Endodermal cell (in vitro differentiated cells): ENCODE data around the gene LGALS7. TPM values are rescaled to one million over a fixed set of nuclear protein-coding genes. Genes with fewer than 3 reads are reported as not detected.

Experiments used
- DNase-seq: peaks from one replicate; pipeline ENCODE4 v3.0.0-alpha.2; 2017
- H3K27ac ChIP-seq: 2 replicates; pipeline ENCODE4 v1.5.1; 2013; ENCODE audit warnings: mild to moderate bottlenecking, low read depth, low read length, moderate library complexity
- H3K27me3 ChIP-seq: 2 replicates; pipeline ENCODE4 v1.6.1; 2013; ENCODE audit warnings: mild to moderate bottlenecking, low read length, moderate library complexity; ENCODE audit not compliant: insufficient read depth, control insufficient read depth, poor library complexity, severe bottlenecking
- H3K36me3 ChIP-seq: 2 replicates; pipeline ENCODE4 v1.7.0; 2013; ENCODE audit warnings: mild to moderate bottlenecking, low read length, moderate library complexity; ENCODE audit not compliant: control insufficient read depth, insufficient read depth
- H3K4me1 ChIP-seq: one replicate; pipeline ENCODE4 v1.7.0; 2013; ENCODE audit warnings: low read length; ENCODE audit not compliant: control insufficient read depth, insufficient read depth
- H3K4me3 ChIP-seq: 2 replicates; pipeline ENCODE4 v1.5.1; 2013; ENCODE audit warnings: mild to moderate bottlenecking, low read length, moderate library complexity
- H3K9ac ChIP-seq: 2 replicates; pipeline ENCODE4 v1.6.1; 2013; ENCODE audit warnings: mild to moderate bottlenecking, low read length, moderate library complexity; ENCODE audit not compliant: poor library complexity, severe bottlenecking; ENCODE audit errors: extremely low read depth
- H3K9me3 ChIP-seq: 2 replicates; pipeline ENCODE4 v1.6.1; 2013; ENCODE audit warnings: mild to moderate bottlenecking, low read length, moderate library complexity; ENCODE audit not compliant: control insufficient read depth
- H3K27ac Mint-ChIP-seq: 2 replicates; pipeline ENCODE4 v1.8.0; 2020; ENCODE audit warnings: mixed read lengths
- H3K27me3 Mint-ChIP-seq: 2 replicates; pipeline ENCODE4 v1.8.0; 2021; ENCODE audit warnings: mild to moderate bottlenecking, mixed read lengths; ENCODE audit not compliant: insufficient read depth
- H3K36me3 Mint-ChIP-seq: 2 replicates; pipeline ENCODE4 v1.8.0; 2020; ENCODE audit warnings: low read depth, mixed read lengths
- H3K4me1 Mint-ChIP-seq: 2 replicates; pipeline ENCODE4 v1.8.0; 2020; ENCODE audit warnings: mixed read lengths
- H3K4me3 Mint-ChIP-seq: 2 replicates; pipeline ENCODE4 v1.8.0; 2020; ENCODE audit warnings: mild to moderate bottlenecking, moderate library complexity, mixed read lengths
- H3K9me3 Mint-ChIP-seq: 2 replicates; pipeline ENCODE4 v1.8.0; 2020; ENCODE audit warnings: mild to moderate bottlenecking, mixed read lengths
- CTCF ChIP-seq: fragments of 200-600 bp; sonication (generic); conservative IDR thresholded peaks from 2 replicates; pipeline ENCODE4 v1.5.0; 2021; ENCODE audit warnings: antibody characterized with exemption, mild to moderate bottlenecking
- whole genome bisulfite sequencing, 2 experiments: methylation state at CpG; one replicate each; pipeline versions ENCODE4 v1.1.5 to v1.1.7; 2013; ENCODE audit warnings: missing lambda C conversion rate in 2 of 2, mixed read lengths in 1 of 2; ENCODE audit not compliant: insufficient coverage in 1 of 2, insufficient read length in 1 of 2; 5-methylcytosine and 5-hydroxymethylcytosine counted together
- total RNA-seq, 2 donors: library from RNA; stranded (reverse); fragmentation: NEBNext Ultra II Directional in 1 of 2; extraction: Animal tissue kit (Norgen Biotek cat#: 25700) in 1 of 2; gene quantifications; 2 replicates in 1 of 2; 3 replicates in 1 of 2; pipeline ENCODE4 v1.2.1, GENCODE V29; 2021

LGALS7 gene
- total RNA-seq, 2 donors from 2014 or later = 1.8 TPM; not detected in 1

DNA sequence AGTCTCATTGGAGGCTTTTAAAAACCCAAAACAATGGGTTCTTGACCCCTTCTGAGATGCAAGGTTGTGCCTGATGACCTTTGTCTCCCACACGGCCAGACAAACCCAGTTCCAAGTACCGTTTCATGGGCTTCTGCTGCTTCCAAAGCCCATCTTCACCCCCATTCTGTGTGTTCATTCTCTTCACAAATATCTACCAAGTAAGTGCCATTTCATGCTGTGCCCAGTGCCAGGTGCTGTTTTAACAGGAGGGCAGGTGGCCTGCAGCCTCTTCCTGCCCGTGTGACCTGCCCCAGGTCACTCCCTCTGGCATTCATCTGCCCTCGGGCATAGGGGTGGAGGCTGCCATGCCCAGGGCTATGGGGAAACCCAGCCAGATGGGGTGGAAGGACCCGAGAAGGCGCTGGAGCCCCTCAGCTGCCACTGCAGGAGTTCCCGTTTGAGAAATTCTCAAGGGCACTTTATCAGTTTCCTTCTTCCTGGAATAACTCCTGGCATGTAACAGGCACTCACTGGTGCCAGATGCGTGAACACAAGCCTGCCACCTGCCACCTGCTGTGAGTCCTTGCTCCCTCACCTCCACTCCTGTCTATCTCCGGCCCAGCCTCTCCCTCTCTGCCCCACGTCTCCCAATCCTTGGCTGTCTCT is 41.5 kb downstream of the LGALS7 start:
- Mint-ChIP-seq H3K4me1 (peaks cover 17% of the 10 kb centered on the region), H3K9me3 (no peaks in the 10 kb centered on the region), H3K27me3 (no peaks in the 10 kb centered on the region), H3K4me3 (no peak overlapping the region), H3K36me3 (peaks cover 34% of the 10 kb centered on the region), H3K27ac (peak overlapping the region; percentile 58)
- no peaks in the 10 kb centered on the region for H3K27me3 ChIP-seq
- WGBS, 2 experiments = 86 to 93% methylated on average over 9 to 10 of the region's 10 CpGs
- DNase-seq = peak; percentile 49
- H3K27ac ChIP-seq = no peak overlapping the region
- peaks cover 39% of the 10 kb centered on the region for H3K36me3 ChIP-seq
- H3K4me1 ChIP-seq = peaks cover 10% of the 10 kb centered on the region
- H3K4me3 ChIP-seq = no peak overlapping the region
- no peaks in the 10 kb centered on the region for H3K9me3 ChIP-seq
- no peak overlapping the region for H3K9ac ChIP-seq
- TF ChIP-seq CTCF = no peak

DNA sequence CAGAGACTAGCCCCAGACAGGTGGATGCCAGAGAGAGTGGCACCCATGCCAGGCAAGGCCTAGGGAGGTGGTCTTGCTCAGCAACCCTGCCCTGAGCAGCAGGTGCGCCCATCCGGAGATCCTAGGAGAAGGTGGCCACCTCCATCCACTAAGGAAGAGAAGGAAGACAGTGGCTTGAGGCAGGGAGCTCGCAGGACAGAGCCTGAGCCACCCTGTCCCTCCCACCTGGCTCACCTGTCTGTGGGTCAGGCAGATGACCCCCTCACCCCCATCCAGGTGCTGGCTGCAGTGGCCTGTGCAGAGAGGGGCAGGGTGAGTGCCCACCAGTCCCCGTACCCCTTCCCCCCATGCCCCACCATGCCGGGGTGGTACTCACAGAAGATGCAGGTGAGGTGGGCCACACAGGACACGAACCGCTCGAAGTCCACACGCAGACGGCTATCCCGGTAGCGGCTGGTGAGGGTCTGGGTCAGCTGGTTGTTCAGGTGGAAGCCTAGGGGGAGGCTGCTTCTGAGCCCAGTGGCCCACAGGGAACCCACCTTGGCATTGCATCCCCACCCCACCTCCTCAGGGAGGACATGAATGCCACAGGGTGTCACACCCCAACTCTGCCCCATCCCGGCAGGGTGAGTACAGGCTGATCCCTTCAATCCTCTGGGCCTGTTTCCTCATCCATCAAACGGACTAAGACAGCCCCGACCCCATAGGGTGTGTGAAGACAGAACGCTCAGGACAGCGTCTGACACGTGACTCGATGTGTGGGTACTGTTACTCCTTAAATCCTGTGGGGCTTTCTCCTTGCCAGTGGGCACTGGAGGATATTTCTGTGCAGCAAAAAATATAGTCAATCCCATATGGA is 42.4 kb downstream of the LGALS7 start:
- peak; percentile 46 for DNase-seq
- Histone ChIP-seq H3K36me3 (peaks cover 43% of the 10 kb centered on the region), H3K4me1 (peaks cover 10% of the 10 kb centered on the region), H3K27me3 (no peaks in the 10 kb centered on the region), H3K27ac (no peak overlapping the region), H3K4me3 (no peak overlapping the region), H3K9me3 (no peaks in the 10 kb centered on the region), H3K9ac (no peak overlapping the region)
- Mint-ChIP-seq H3K27ac (peak overlapping the region; percentile 72), H3K4me3 (no peak overlapping the region), H3K4me1 (peaks cover 17% of the 10 kb centered on the region), H3K9me3 (no peaks in the 10 kb centered on the region), H3K36me3 (peaks cover 42% of the 10 kb centered on the region), H3K27me3 (no peaks in the 10 kb centered on the region)
- 92 to 97% methylated on average over 10 to 19 of the region's 19 CpGs for WGBS, 2 experiments
- no peak for TF ChIP-seq CTCF

DNA sequence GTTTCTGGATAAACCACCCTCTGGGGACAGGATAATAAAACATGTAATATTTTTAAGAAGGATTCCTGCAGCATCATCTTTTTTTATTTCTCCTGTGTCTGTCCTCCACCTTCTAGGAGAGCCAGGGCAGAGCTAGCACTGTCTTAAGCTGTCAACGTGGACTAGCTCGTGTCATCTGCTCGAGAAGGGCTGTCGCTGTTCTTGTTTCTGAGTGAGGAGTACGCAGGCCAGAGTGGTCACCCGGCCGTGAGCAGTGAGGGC is 42.9 kb downstream of the LGALS7 start:
- WGBS, 2 experiments = 94 to 98% methylated on average over 7 of the region's 7 CpGs
- TF ChIP-seq CTCF = no peak
- peaks cover 43% of the 10 kb centered on the region for H3K36me3 Mint-ChIP-seq

More for the DNA sequence above, 42.9 kb downstream of the LGALS7 start:
- Mint-ChIP-seq H3K27ac (peak overlapping the region; percentile 72), H3K27me3 (no peaks in the 10 kb centered on the region), H3K9me3 (no peaks in the 10 kb centered on the region), H3K4me3 (no peak overlapping the region), H3K4me1 (peaks cover 17% of the 10 kb centered on the region)
- no peak overlapping the region for H3K4me3 ChIP-seq
- peaks cover 10% of the 10 kb centered on the region for H3K4me1 ChIP-seq
- no peak overlapping the region for H3K9ac ChIP-seq
- H3K27me3 ChIP-seq = no peaks in the 10 kb centered on the region
- H3K36me3 ChIP-seq = peaks cover 45% of the 10 kb centered on the region
- H3K27ac ChIP-seq = no peak overlapping the region
- H3K9me3 ChIP-seq = no peaks in the 10 kb centered on the region
- DNase-seq = no peak
